ENCODE measurements around the gene KEAP1.
A peak's percentile ranks its signal among the peaks of the same experiment; 100 is the strongest.
"Not testable (repeated sequence)": the region's sequence is repeated elsewhere in the genome, so short reads cannot be mapped to it uniquely, and the experiment has no call there.

Gene KEAP1

GRCh38 chr19:10503002-10503789, at the start of gene KEAP1:
Gene KEAP1, minus strand, starts transcription at chr19:10503356. Its CDS starts 3,323 bp downstream, at chr19:10500033.
- peak in 1 of 2 donors; percentile 28 for DNase-seq (ENCODE audit: low read depth in 2 of 2)

GRCh38 chr19:10552510-10553053, 49.4 kb upstream of the KEAP1 start:
- DNase-seq (ENCODE audit: low read depth in 2 of 2): no peak

GRCh38 chr19:10551698-10552301, 48.6 kb upstream of the KEAP1 start:
- no peak for DNase-seq (ENCODE audit: low read depth in 2 of 2)

- DNase-seq (ENCODE audit: low read depth in 2 of 2): not testable (repeated sequence)
Observed at GRCh38 chr19:10551006-10551405, 47.9 kb upstream of the KEAP1 start.

DNA sequence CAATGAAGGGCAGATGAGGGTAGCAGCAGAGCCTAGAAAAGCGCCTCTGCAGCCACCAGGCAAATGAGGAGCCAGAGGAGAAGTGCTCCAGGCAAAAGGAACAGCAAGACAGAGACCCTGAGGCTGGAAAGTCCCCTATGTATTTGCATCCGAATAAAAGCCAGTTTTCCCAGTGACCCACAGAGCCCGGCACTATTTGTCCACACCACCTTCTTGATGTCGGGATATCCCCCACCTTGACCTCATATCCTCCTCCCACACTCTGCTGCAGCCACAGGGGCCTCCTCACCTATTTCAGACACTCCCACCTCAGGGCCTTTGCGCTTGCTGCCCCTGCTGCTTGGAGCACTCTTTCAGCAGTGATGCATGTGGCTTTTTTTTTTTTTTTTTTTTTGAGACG, 47.2 kb upstream of the KEAP1 start:
- no peak for DNase-seq (ENCODE audit: low read depth in 2 of 2)

- no peak for DNase-seq (ENCODE audit: low read depth in 2 of 2)
Observed at GRCh38 chr19:10549733-10550132, 46.6 kb upstream of the KEAP1 start.

GRCh38 chr19:10548746-10549276, 45.7 kb upstream of the KEAP1 start:
- no peak for DNase-seq (ENCODE audit: low read depth in 2 of 2)

GRCh38 chr19:10546817-10547216, 43.7 kb upstream of the KEAP1 start:
- DNase-seq (ENCODE audit: low read depth in 2 of 2): no peak

DNA sequence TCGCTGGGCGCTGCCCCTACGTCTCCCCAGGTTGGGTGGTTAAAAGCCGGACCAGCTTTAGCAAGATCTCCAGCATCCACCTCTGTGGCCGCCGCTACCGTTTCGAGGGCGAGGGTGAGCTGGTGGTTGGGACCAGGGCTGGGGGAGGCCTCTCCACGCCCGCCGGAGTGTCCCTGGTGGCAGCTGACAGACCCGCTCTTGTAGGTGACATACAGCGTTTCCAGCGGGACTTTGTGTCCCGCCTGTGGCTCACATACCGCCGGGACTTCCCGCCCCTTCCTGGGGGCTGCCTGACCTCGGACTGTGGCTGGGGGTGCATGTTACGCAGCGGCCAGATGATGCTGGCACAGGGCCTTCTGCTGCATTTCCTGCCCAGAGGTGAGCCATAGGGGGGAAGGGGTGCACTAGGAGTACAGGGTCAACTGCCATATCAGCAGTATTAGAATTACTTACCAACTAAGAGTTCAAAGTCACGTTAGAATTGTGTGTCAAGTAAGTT, 41.6 kb upstream of the KEAP1 start:
- DNase-seq (ENCODE audit: low read depth in 2 of 2): no peak

GRCh38 chr19:10544242-10544752, 41.1 kb upstream of the KEAP1 start:
- DNase-seq (ENCODE audit: low read depth in 2 of 2): no peak

DNA sequence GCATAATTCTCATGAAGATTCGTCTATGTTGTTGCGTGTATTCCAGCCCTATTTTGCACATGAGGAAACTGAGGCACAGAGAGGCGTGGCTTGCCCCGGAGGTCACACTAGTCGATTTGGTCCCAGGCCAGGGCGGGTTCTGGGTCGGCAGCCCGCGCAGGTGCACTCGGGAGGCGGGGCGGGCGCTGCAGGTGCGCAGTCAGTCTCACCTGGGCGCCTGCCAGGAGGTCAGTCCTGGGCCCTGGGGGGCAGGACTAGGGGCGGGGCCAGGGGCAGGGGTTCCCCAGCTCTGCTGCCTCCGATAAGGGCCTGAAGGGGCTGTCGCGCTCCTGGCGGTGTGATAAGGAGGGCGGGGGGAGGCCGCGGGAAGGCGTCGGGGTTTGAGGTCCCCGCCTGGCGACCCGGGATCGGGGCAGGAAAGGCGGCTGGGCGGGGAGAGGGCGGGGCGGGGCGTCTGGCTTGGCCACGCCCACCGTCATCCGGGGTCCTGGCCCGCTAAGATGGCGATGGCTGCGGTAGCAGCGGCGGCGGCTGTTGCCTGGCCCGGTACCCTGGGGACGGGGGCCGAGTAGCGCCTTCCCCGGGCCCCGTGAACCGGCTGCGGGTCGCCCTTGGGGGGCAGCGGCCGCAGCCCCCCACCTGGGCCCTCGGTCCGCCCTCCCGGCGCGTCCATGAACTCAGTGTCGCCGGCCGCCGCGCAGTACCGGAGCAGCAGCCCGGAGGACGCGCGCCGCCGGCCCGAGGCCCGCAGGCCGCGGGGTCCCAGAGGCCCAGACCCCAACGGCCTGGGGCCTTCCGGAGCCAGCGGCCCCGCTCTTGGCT, 40.5 kb upstream of the KEAP1 start, which contains the start of gene ATG4D:
ATG4D (plus strand) TSS at position 485 of the 822 bp plus-strand sequence; CDS start at position 672, 187 bp downstream.
- peak; percentile 66 to 75 for DNase-seq (ENCODE audit: low read depth in 2 of 2)

GRCh38 chr19:10543059-10543419, 39.9 kb upstream of the KEAP1 start:
- no peak for DNase-seq (ENCODE audit: low read depth in 2 of 2)

DNA sequence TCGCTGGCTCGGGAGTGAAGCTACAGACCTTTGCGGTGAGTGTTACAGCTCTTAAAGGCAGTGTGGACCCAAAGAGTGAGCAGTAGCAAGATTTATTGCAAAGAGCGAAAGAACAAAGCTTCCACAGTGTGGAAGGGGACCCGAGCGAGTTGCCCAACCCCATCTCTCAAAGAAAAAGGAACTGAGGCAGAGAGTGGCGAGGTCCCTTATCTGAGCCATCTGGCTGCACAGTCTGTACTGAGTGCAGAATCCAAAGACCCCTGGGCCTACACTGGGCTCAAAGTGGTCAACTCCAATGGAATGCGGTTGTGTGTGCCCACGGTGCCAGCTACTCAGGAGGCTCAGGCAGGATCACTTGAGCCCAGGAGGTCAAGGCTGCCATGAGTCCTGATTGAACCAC, 35.9 kb upstream of the KEAP1 start:
- DNase-seq (ENCODE audit: low read depth in 2 of 2): not testable (repeated sequence)

GRCh38 chr19:10538204-10538983, 35.2 kb upstream of the KEAP1 start:
- no peak for DNase-seq (ENCODE audit: low read depth in 2 of 2)

- DNase-seq (ENCODE audit: low read depth in 2 of 2): no peak
Observed at GRCh38 chr19:10537668-10538067, 34.5 kb upstream of the KEAP1 start.

DNA sequence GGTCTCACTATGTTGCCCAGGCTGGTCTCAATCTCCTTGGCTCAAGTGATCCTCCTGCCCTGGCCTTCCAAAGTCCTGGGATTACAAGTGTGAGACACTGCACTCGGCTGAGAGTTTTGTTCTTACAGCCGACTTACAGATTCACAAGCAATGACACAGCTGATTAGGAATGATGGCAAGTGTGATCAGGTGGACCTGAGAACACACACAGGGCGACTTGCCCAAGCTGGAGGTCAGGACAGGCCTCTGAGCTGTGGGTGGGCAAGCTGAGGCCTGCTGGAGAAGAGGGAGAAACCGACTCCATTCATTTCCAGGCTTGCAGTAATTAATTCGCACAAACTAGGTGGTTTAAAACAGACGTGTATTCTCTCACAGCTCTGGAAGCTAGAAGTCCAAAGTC, 32.5 kb upstream of the KEAP1 start:
- no peak for DNase-seq (ENCODE audit: low read depth in 2 of 2)

- DNase-seq (ENCODE audit: low read depth in 2 of 2): no peak
Observed at GRCh38 chr19:10533646-10534386, 30.7 kb upstream of the KEAP1 start.

- DNase-seq (ENCODE audit: low read depth in 2 of 2): no peak
Observed at GRCh38 chr19:10532457-10532856, 29.3 kb upstream of the KEAP1 start.

DNA sequence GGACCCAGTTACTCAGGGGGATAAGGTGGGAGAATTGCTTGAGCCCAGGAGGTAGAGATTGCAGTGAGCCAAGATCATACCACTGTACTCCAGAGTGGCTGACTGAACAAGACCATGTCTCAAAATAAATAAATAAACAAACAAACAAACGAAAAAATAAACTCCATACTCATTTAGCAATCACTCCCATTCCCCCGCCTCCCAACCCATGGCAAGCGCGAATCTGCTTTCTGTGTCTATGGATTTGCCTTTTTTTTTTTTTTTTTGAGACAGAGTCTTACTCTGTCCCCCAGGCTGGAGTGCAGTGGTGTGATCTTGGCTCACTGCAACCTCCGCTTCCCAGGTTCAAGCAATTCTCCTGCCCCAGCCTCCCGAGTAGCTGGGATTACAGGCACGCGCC, 23.7 kb upstream of the KEAP1 start:
- not testable (repeated sequence) for DNase-seq (ENCODE audit: low read depth in 2 of 2)

- no peak for DNase-seq (ENCODE audit: low read depth in 2 of 2)
Observed at GRCh38 chr19:10525636-10526035, 22.5 kb upstream of the KEAP1 start.

All from activated CD4-positive, alpha-beta T cell treated with anti-CD3 and anti-CD28 coated beads for 24 hours (primary cell).